RCC 7860 (cell line): ENCODE results near the gene ISX.
"Not testable (repeated sequence)": the region's sequence is repeated elsewhere in the genome, so short reads cannot be mapped to it uniquely, and the experiment has no call there.

ENCODE experiments used
- DNase-seq: peaks from one replicate; pipeline ENCODE4 v3.0.0-alpha.2; 2015; ENCODE audit warnings: low spot score
- FAIRE-seq: peaks from 2 replicates; lab custom pipeline; 2012; peaks lifted over from hg19 to GRCh38; lab: Jason Lieb, UNC

ISX gene

DNA sequence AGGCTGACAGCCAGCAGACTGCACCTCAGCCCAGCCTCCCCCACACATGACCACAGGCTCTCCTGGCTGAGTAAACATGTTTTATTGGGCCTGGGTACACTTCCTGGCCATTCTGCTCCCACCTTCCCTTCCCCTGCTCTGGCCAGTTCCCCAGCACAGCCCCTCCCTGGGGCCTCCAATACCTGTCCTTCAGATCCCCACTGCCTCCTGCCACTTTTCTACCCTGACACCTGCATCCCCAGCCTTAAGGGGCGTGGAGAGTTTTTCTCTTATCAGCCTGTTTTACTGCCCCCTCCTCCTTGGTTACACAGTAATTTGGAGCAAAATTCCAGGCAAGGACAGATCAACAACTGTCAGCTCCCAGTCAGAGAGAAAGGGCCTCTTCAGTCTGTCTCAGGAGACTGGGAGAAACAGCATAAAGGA, at the start of gene ISX:
ISX (plus strand) TSS at position 363 of the 423 bp plus-strand sequence. CDS start 930 bp downstream, outside the sequence.
- DNase-seq, result no peak
- no peak for FAIRE-seq

DNA sequence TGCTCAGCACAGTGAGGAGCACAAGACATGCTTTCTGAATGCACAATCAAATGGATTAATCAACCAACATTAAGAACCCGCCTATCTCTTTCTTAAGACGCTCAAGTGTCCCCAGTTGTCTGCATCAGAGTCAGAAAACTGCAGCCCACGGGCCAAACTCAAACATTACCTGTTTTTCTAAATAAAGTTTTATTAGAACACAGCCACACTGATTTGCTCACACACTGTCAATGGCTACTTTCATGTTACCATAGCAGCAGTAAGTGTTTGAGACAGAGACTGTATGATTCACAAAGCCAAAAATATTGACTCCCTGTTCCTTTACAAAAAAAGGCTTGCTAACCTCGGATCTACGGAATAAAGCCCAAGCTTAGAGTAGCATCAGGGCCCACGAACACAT, 49.0 kb upstream of the ISX start:
- FAIRE-seq (no peak), DNase-seq (no peak)

DNA sequence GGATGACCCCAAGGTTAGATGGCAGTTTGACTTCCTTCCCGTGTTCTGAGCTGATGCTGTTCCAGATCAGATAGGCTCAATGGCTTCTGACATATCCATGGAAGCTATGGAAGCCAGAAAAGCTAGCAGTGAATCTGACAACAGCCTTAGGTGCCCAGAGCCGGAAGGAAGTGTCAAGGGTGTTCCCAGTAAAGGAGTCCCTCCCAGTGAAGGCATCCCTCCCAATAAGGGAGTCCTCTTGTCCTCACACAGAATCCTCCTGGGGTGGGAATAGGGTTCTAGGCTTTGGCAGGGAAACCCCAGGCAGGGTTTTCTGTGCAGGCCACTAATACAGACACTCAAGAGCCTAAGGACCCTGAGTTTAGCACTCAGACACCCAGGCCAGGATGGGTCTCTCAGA, 47.0 kb upstream of the ISX start:
- DNase-seq (no peak), FAIRE-seq (no peak)

DNA sequence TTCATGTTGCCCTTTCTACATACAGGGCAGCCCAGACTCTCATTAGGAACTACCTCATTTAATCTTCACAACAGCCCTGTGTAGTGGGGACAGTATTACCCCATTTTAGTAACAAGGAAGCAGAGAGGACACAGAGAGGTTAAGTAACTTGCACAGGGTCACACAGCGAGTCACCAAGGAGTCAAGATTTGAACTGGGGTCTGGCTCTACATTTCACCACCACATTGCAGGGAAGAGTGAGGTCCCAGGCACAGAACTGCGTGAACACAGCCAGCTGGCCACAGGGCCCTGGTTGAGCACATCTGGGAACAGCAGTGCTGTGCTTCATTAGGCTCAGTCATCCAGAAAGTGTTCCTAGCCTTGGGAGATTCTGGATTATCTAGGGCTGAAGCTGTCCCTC, 45.4 kb upstream of the ISX start:
- DNase-seq, result no peak
- FAIRE-seq, result no peak

DNA sequence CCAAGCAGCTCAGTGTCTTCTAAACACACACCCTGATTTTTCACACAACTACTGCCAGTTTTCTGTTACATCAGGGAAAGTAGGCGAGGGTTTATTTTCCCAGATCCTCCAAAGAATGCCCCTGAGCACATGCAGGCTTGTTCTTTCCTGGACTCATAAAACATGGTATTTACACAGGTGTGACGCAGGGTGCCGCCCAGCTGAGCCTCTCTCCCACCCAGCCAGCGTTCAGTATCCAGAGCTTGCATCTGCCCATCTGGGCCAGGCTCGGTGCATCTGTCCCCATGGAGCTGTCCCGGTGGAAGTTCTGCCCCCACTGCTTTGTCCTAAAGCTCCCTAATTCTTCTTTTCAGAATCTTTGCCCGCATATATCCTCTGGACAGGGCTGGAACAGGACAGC, 44.8 kb upstream of the ISX start:
- FAIRE-seq (no peak), DNase-seq (no peak)

DNA sequence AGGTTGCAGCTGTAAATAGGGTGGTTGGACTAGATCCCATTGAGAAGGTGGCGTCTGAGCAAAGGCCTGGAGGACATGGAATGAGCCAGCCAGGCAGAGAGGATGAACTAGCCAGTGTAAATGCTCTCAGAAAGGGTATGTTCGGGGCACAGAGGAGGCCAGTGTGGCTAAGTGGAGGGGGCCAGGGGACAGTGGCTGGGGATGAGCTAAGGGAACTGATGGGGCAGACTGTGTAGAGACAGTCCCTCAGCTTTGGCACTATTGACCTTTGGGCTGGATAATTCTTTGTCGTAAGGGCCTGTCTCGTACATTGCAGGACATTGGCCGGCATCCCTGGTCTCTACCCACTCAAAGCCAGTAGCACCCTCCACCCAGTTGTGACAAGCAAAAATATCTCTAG, 43.7 kb upstream of the ISX start:
- no peak for FAIRE-seq

DNA sequence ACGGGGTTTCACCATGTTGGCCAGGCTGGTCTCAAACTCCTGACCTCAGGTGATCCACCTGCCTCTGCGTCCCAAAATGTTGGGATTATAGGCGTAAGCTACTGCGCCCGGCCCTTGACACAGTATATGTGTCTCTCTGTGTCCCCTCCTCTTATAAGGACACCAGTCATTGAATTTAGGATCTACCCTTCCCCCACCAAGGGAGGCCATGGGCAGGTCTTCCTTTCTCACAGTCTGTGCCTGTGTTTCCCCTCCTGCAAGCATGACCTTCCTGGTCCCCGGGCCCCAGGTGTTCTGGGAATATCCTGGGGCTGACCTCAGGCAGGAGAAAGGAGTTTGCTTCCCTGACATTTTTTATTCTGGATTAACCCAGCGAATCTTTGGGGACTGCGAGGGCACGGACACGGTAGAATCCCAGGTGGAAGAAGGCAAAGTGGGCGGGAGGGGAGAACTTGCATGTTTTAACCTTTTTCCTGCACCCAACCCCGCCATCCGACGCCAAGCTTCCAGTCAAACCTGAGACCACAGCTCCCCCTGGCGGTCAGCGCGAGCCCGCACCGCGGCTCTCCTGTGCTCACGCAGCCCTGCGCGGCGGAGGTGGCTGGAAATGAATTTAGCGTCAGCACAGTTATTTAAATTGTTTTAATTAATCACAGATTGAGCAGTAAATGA, 42.1 kb upstream of the ISX start:
- DNase-seq (peak; percentile 11), FAIRE-seq (no peak)

More for the DNA sequence above, 43.7 kb upstream of the ISX start:
- no peak for DNase-seq

DNA sequence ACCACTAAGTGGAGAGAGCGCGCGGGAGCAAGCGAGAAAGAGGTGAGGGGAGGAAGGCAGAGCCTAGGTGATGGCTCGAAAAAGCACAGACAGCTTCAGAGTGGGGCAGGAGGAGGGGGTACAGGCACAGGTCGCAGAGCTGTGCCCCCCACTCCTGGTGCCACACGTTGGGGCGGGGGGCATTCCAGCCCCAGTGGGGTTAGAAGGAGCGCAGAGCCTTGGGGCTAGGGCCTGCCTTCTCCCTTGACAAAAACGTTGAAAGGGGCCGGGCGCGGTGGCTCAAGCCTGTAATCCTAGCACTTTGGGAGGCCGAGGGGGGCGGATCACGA, 41.6 kb upstream of the ISX start:
- no peak for FAIRE-seq
- no peak for DNase-seq

DNA sequence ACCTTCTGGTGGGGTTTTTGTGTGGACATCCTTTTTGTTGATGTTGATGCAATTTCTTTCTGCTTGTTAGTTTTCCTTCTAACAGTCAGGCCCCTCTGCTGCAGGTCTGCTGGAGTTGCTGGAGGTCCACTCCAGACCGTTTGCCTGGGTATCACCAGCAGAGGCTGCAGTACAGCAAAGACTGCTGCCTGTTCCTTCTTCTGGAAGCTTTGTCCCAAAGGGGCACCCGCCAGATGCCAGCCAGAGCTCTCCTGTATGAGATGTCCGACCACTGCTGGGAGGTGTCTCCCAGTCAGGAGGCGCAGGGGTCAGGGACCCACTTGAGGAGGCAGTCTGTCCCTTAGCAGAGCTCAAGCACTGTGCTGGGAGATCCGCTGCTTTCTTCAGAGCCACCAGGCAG, 35.8 kb upstream of the ISX start:
- not testable (repeated sequence) for DNase-seq, FAIRE-seq

DNA sequence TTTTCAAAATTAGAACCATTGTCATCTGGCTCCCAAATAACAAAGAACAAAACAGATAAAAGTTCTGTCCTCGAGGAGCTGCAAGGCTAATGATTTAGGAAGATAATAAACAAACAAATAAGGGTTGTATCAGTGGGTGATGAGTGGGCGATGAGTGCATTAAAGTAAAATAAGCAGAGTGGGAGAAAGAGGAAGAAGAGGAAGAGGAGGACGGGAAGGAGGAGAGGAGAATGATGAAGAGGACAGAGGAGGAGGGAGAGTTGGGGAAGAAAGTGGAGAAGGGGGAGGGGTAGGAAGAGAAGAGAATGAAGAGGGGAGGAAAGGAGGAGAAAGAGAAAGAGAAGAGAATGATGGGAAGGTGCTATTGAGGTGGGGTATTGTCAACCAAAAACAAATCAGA, 33.4 kb upstream of the ISX start:
- FAIRE-seq (no peak), DNase-seq (no peak)

DNA sequence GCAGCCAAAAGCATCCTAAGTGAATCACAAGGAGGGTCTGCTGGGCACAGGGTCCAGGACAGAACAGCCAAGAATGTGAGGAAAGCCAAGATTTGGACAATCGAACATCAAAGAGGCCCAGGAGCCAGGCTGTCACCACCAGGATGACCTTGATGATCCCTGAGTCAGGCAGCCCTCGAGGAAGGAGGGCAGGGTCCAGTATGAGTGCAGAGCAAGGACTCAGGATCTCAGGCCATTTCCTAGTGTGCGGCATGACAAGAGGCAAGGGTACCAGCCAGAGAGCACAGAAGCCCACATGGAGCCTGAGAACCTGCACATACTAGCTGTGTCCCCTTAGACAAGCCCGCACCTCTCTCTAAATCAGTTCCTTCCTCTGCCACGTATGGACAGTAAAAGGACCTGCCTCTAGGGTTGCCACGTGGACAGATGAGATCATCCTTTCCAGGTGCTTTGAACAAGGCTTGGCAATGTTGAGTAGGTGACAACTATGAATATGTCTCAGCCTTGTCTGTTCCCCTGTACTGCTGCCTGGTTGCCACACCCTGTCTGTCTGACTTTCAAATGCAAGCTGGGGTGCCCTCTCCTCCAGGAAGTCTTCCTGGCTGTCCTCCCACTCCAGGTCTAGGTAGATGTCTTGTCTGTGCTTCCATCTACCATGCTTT, 32.2 kb upstream of the ISX start:
- FAIRE-seq (no peak), DNase-seq (no peak)

DNA sequence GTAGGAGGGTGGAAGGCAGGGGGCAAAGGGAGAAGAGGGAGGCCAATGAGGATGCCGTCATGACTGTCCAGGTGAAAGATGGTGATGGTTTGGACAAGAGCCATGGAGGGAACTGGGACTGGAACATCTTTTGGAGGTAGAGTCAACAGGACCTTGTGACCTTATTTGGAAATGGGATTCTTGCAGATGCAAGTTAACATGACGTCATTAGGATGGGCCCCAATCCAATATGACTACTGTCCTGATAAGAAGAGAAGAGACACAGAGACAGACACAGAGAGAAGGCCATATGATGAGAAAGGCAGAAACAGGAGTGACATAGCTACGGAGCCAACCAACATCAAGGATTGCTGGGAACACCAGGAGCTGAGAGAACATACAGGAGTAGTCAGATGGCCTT, 31.0 kb upstream of the ISX start:
- FAIRE-seq (no peak), DNase-seq (no peak)

DNA sequence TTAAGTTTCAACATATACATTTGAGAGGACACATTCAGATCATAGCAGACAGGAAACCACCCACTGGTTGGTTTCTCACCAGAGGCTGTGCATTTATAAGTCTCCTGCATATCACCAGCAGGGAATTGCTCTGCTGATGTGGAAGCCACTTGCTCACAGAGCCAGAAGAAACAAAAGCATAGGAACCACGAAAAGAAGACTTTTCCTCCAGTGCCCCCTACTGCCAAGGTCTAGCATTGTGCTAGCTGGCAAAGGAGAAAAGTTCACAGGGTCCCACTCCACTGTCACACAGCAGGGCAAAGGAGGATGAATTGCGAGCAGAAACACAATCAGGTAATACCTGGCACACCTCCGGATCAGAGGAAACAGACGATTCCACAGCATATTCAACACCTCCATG, 28.9 kb upstream of the ISX start:
- peak; percentile 11 for DNase-seq
- FAIRE-seq, result no peak

DNA sequence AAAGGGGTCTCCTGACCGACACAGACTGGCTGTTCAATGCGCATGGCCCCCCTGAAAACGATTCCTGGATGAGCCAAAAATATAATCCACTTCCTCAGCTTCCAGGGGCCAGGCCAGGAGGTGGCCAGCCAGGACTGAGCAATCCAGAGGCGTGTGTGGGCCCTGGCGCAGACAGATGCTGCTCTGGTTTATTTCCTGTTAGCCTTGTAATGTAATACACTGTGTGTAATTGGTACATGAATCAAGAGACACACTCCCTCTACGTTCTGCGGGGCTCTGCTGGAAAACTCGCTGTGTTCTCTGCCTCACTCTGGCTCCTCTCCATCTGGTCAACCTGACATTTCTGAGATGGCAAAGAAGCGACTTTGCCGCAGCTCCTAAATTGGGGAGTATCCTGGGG, 26.3 kb upstream of the ISX start:
- DNase-seq (no peak), FAIRE-seq (no peak)

DNA sequence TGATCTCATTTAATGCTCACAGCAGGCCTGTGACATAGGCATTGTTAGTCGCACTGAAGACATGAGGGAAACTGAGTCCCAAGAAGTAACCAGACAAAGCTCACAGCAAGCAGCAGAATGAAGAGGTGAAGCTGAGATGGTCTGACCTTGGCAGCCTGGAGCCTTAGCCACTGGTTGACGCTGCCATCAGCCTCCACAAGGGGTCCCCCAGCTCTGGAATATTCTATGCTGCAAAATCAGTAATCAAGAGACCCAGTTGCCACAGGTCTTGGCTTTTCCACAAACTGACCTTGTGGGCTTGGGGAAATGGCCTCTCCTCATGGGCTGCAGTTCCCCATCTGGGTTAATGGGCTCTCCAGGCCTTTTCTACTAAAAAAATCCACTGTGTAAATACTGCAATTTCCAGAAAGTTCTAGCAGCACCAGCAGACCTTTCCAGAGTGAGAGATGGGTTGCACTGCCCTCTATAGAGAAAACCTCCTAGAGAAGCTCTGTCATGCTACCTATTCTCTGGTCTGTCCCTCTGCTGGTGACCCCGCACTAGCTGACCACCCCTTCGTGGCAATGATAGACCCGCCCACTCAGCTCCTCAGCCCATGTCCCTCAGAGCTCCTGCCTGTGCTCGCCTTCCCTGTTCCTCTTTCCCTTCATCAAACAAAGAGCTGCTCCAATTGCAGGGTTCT, 22.6 kb upstream of the ISX start:
- FAIRE-seq (no peak), DNase-seq (no peak)

DNA sequence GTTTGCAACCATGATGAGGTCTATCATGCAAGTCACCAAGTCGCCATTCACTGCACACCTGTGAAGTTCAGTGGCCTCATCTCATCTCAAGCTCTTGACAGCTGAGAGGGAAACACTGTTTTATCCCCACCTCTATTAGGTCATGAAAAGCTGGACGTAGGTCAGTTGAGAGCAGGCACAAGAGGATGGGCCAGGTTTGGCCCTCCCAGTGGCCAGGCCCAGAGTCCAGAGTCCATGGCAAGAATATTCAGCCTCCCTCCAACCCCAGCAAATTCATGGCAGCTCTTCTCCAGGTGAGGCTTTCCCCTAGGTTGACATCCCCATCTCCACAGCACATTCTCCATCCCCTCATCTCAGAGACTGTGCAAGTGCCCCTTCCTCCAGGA, 22.0 kb upstream of the ISX start:
- FAIRE-seq, result no peak
- no peak for DNase-seq

DNA sequence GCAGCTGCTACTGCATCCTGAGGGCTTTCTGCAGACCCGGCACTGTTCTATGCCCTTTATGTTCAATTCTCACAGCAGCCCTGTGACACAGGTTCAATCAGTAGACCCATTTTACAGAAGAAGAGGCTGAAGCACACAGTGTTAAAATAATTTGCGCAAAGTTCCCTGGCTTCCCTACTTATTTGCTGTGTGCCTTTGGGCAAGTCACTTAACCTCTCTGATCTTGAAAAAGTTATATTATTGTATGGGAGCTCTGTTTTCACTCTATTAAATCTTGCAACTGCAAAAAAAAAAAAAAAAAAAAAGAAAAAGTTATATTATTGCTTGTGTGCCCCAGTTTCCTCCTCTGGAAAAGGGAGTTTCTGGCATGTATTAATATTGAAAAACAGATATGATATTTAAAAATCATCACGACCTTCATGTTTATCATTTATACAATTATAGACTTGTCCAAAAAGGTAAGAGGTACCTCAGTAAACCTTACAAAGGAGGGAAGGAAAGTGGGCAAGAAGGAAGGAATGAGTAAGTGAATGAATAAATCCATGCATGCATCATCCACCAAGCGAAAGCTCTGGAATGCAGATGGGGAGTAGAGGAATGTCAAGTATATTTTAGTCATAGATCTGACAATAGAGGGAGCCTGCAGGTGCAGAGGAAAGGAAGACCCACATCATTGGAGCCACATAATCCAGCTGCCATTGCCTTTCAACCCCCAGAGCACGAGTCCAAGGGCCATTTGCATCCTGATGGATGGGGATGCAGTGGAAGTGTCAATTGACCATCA, 21.2 kb upstream of the ISX start:
- no peak for DNase-seq
- FAIRE-seq, result no peak

DNA sequence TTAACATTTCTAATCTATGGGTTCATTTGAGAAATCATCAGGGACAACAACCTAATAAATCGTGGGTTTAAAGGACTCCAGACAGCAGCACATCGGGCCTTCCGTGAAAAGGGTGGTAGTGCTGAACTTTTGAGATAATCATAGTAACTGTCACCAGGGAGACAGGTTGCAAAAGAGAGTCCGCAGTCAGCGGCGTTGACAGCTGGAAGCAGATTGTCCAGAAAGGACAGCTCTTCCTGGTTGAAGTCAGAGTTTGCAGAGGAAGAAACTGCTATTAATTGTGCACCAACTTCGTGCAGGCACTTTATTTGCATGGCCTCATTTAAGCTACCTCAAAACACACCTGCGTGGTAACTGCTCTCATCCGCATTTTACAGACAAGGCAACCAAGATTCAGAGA, 20.5 kb upstream of the ISX start:
- no peak for DNase-seq

DNA sequence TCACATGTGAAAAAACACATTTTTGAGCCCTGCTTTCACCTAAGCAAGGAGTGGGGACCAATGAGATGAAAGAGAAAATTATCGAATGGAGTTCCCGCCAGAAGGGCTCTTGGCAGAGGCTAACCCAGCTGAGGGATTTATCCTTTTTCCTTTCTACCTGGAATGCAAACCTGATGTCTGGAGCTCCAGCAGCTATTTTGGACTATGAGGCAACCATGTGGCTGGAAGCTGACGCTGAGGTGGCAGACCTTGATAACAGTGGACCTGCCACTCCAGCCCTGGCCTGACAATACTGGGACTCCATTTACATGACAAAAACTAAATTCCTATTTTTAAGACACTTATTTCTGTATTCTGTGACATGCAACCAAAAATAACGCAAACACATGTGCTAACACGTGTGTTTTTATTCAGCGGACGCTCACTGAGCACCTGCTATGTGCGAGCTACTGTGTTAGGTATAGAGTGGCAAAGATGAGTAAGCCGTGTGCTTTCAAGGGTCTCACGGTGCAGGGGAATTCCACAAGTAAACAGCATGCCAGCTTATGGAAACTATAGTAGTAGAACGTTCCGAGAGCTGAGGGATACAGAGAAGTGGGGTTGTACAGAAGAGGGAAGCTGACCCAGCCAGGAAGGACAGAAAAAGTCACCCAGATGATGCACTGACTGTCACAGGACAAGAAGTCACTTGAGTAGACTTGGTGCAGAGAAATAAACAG, 19.1 kb upstream of the ISX start:
- FAIRE-seq, result no peak
- DNase-seq, result no peak

More for the DNA sequence above, 20.5 kb upstream of the ISX start:
- FAIRE-seq, result no peak

DNA sequence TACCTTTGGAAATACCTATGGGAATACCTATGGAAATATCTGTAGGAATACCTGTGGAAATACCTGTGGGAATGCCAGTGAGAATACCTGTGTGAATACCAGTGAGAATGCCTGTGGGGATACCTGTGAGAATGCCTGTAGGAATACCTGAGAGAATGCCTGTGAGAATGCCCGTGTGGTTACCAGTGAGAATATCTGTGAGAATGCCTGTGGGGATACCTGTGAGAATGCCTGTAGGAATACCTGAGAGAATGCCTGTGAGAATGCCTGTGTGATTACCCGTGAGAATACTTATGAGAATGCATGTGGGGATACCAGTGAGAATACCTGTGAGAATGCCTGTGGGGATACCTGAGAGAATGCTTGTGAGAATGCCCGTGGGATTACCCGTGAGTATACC, 15.9 kb upstream of the ISX start:
- not testable (repeated sequence) for DNase-seq, FAIRE-seq

DNA sequence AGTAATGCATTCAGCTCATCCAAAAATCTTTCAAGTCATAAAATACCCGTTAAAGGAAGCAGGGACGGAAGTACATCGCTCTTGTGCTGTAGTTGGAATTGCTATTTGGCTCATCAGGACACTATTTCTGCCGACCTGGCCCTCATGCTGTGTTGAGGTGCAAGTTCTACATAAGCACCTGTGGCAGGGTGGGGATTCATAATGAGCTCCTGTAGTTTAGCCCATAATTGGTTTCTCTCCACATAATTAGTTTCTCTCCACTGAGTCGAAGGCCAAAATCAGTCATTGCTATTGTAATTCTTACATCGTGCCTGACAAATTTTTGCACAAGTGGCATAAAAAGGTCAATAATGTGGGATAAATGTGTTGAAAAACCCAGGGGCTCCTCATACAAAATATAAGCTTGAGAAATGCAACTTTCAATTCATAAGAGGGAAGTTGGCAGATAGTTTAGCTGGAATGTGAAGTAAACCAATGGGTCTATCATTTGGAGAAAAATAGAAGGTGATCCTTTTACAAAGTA, 14.9 kb upstream of the ISX start:
- FAIRE-seq, result no peak

More for the DNA sequence above, 14.9 kb upstream of the ISX start:
- no peak for DNase-seq
